NCI-H446 treated with DMSO at 0.1 percent for 48 hours (cell line): ENCODE data around the gene FHOD3.

Source experiments
- DNase-seq: peaks from one replicate; lab custom pipeline; 2025; lab: John Stamatoyannopoulos, UW

FHOD3 gene

DNA sequence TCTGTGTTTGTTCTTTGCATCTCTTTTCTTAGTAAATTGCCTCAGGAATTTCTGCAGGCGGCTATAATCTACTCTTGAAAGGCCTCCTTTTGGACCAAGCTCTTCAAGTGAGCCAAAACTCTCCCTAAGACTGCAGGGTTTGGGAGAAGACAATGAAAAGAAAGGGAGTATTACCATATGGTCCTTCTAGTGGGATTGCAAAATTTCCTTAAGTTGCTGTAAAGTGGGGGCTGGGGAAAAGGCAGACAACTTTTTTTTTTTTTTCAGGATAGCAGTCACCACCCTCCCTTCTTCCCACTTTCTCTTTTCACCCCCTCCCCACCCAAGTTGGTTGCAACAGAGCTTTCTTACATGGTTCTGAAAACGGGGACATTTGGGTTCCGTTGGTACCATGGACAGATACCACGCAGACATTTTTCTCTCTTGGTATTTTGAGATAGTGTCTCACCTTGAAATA lies 183.7 kb downstream of the FHOD3 start:
- DNase-seq = no peak

DNA sequence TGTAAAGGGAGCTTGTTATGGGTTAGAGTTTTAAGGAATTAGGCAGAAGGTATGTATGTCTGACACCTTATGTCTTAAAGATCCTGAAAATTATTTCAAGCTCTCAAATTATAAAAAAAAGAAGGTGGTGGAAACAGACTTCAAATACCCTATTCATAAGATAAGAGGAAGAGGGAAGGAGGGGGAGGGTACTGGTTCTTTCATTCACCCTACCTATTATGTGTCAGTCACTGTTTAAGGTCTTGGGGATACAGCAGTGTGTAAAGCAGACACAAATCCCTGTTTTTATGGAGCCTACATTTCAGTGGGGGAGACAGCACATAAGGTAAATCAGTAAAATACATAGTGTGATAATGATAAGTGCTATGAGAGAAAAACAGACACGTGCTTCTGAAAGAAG lies 184.4 kb downstream of the FHOD3 start:
- no peak for DNase-seq

DNA sequence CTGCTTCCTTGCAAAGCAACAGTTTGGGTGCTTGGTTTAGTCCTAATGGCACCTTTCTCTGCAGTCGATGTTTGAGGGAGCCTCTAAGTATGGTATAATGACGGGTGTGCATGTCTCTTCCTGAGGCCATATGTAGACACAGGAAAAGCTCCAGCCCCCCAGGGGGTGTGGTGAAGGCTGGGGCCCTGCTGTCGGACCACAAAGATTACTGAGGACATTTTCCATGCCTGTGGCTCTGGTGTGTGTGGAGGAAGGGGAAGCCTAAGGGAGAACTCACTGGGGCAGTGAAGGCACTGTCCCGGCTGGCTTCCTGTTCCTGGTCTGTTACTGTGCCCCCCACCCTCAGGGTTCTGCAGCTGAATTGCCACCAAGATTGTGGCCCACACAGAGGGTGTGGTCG lies 187.1 kb downstream of the FHOD3 start:
- no peak for DNase-seq

DNA sequence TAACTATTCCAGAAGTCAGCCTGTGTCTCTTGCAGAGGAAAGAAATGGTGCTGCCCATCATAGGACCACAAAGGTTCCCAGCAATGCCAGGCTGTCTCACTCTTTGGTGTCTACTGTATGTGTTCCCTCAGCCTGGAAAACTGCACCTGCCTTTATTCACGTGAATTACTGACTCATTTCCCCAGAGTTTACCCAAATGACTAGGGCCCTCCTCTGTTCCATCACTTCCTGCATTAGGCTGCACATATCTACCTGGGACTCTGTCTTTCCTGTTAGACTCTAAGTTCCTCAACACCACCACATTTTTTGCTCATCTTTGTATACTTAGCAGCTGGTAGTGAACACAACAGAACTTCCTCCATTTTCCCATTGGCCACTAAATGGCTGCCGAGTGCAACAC lies 188.3 kb downstream of the FHOD3 start:
- no peak for DNase-seq

DNA sequence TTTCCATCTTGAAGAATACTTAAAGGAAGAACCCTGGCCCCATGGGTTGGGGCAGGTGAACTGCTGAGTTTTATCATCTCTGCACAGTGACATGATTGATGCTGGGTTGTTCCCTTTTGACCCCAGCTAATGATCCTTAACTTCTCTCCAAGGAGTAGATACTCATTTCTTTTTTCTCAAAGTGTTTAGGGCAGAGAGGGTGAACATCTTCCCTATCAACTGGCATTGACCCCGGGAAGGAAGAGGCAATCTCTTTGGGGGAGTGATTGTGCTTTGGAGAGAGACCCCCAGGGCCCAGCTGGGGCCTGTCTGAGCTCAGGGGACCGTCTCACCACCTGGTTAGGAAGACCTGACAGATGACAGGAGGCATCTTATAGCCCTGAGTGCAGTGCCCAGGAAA lies 190.6 kb downstream of the FHOD3 start:
- DNase-seq = no peak

DNA sequence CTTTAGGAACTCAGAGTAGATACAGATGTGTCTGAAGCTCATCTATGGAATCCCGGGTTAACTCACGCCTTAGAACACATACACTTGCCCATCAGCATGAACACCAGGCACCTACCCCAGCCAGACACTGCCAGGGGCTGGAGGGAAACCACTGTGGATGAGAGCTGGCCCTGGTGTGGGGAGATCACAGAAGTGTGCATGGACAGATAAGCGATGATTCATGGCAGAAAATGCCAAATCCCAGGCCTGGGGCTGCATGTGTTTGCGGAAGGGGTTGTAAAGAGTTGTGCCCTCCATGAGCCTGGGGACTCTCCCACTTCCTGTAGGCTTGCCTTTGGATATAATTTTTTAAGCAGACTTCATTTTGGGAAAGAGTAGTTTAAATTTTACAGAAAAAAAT lies 193.4 kb downstream of the FHOD3 start:
- no peak for DNase-seq

DNA sequence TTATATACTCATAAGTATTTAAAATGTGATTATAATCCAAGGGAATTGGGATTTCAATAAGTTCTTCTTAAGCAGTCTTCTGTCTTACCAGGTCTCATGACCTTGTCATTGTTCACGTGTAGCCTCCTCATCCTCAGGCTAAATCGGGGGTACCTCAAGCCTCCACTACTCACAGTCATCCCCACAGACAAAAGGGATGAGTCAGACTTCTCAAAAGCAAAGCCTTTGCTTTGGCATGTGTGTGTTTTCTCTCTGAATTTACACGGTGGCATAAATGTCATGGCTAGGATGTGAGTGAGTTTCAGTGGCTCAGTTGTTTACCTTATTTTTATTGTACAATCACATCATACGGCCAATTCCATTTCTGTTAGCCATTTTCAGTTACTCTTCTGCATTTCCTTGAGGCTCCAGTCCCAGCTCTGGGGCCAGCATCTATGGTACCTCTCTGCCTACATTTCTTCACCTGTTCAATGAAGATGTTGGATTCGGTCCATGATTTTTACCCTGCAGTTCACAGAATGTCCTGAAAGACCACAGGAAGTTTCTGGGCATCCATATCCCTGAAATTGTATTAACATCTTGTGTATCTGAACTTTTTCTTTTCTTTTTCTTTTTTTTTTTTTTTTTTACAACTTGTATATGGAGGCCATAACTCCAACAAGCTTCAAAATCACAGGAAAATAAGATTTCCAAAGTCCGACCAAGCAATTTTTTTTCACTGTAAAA lies 195.3 kb downstream of the FHOD3 start:
- DNase-seq = no peak

DNA sequence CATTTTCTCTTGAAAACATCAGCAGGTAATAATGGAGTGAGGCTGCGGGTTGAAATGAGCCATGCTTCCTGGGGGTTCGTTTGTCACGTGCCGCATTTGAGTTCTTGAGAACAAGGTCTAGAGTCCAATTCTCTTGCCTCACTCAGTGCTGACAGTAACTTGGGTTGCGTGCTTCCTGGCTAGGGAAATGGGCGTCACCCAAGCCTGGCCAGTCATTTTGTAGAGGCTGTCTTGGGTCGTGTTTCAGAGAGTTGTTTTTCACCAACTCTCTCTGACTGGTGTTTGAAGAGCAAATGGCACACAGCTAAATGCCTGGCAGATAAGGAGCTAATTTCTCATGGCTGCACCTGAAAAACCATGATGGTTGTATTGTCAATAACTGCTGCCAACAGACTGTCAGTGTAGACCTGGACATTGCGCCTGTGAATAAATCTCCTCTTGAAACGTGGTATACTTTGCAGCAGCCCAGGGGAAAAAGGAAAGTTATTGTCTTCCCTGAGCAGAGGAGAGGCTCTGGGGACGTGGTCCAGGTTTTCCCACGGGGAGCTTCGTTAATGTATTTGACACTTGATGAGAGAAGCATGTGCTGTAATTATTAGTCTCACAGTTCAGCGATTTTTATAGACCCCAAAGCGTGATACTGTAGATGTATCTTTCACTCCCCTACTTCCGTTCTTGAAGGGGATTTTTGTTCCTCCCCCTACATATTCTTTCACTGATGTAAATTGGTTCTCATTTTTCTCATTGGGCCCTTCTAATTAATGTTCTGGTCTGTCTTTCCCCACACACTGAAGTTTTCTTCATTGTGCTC lies 196.0 kb downstream of the FHOD3 start:
- DNase-seq = no peak

DNA sequence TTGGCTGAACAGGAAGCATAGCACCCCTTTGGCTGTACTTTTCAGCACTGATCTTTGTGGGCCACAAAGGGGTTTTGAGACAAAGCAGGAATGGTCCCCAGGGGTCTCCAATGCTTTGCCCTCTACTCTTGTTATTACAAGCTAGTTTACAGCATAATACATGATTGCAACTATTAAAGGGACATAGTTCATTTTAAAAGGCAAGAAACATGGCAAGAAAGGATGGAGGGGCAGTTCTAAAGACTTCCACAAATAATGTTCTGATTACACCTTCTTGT lies 196.6 kb downstream of the FHOD3 start:
- no peak for DNase-seq

DNA sequence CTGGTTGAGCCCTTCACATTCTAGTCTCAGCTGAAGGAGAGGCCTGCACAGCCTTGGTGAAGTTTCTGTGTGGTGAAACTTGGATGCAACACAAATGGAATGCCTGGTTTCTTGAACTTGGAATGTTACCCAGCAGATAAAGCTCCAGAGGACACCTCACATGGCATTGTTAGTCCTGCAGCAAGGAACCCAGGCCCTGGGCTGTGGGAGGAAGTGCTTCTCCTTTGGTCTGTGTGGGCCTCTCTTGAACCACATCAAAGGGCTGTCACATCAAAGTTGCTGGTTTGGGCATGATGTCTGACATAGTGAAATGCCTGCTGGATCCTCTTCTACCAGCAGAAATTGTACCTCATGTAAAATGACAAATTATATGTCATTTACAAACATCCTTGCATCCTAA lies 198.5 kb downstream of the FHOD3 start:
- no peak for DNase-seq

DNA sequence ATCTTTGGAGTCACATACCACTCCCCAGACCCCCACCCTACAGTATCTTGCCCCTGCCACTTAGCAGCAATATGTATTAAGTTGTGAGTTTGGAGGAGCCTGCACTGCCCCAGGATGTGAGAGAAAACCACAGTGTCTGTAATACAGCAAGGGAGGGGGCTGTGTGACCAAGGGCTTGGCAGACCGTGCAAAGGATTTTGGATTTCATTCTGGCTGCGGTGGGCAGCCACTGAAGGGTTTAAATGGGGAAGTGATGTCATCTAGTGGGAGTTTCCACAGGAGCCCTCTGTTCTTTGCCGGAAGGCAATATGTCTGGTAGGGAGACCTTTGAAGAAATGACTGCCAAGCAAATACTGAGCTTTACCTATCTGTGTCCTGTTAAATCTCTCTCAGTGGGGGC lies 202.4 kb downstream of the FHOD3 start:
- DNase-seq = no peak

DNA sequence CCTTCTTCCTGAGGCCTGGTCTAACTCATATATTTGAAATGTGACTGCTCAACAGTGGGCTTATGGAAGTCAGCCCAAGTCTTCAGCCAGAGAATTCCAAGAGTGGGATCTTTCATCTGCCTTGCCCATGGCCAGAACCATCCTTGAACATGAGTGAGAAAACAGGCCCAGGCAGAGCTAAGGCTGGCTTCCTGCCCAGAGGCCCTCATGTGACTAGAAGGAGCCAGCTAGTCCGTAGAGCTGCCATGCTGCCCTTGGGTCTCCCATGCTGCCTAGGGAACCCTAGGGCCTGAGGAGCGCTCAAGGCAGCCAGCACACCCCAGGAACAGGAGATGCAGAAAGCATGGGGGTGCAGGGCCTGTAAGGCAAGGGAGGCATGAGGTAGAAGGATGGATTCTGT lies 203.6 kb downstream of the FHOD3 start:
- DNase-seq = peak; percentile 77

DNA sequence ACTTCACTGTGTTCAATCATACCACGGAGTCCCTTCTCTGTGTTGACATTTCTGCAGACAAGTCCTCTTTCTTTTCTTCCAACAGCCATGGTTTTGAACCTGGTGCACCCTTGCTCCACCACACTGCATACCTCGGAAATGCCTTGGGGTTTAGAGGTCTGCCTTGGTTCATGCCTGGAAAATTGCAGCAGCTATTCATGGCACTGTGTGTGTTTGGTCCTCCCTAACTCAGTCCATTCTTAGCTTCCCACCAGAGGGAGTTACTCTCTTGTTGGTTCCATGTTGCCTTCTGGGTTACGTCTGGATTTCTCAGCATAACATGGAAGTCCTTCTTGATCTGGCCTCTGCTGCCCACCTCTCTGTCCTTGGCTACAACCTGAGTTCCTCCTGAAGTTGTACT lies 206.0 kb downstream of the FHOD3 start:
- no peak for DNase-seq

DNA sequence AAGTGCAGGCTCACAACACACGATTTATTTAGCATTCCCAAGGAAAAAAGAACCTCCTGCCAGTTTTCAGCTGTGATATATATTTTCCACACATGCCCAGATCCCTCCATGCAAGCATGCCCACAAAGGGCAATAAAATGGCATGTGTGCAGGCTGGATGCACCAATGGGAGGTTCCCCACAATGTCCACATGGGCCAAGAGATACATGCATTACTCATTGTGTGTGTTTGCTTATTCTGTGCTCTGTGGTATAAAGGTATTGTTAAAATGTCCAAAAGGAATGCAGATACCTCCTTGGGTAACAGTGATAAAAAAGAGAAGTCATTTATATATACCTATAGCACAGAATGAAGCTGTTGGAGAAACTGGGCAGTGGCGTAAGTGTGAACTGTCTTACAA lies 207.4 kb downstream of the FHOD3 start:
- DNase-seq = no peak

DNA sequence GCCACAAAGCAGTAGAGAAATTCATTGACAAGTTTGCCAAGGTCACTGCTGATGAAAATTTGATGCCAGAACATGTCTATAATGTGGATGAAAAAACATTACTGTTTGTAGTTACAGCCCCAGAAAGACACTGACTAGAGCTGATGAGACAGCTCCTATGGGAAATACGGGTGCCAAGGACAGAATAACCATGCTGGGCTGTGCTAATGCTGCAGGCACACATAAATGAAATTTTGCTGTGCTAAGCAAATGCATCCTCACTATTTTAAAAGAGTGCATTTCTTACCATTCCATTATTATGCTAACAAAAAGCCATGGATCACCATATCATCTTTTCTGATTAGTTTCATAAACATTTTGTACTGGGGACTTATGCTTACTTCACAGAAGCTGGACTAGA lies 208.2 kb downstream of the FHOD3 start:
- no peak for DNase-seq

DNA sequence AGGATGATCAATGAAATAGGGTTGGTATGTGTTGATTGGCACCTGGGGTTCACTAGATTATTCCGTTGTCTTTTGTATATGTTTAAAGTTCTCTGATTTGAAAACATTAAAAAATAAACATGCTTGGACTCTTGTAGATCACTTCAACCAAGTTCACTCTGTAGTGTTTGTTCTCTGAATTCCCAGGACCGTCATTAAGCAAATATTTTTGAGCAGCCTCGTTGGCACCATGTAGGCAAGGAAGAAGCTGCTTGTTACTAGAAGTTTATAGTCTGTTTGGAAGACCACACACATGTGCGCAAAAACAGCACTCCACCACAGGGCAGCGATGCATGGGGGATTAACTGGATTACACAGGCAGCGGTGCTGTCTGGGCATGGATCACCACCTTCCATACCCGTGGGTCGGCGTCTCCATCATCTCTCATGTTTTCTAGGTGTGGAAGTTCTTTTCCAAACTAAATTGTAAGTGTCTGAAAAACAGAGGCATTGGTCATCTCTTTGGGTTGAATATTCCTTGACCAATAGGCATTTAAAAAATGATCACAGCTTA lies 212.2 kb downstream of the FHOD3 start:
- DNase-seq = no peak

DNA sequence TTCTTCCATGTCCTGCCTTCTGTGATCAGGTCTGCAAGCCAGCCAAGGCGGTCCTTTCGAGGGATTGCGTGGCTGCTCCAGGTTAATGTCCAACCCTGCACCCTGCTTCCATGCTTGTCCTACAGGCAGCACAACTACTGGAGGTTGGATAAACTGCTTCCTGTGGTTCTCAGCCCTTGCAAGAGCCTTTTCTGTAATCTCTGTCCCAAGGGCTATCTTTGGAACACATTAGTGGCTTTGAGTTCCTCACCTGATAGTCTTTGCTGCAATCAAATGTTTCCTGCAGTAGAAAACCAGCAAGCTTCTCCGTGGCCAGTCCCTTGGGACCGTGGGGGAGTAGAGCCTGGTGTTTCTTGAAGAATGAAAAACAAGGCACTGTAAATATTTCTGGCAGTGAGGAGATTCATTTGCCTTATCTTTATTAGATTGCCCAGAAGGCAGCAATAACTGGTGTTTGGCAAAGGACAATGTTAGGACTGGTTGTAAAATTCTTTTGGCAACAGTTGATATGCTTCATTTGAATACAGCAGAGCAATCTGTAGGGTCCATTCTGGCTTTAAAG lies 214.4 kb downstream of the FHOD3 start:
- DNase-seq = no peak

DNA sequence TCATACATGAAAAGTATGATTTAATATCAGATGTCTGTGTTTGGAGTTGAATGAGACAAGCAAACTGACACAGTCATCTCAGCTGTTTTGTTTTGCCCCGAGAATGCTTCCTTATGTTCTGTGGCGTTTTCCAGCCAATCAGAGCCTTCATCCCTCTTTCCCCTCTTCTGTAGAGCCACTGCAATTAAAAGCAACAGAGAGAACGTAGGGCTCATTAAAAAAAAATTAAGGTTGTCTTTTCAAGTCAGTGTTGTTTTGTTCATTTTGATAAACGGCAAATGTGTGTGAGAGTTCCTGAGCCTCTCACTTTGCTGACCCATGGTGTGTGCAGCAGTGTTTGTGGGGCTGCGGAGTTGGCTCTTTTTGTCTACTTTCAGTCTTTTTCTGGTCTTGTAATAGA lies 216.0 kb downstream of the FHOD3 start:
- no peak for DNase-seq

DNA sequence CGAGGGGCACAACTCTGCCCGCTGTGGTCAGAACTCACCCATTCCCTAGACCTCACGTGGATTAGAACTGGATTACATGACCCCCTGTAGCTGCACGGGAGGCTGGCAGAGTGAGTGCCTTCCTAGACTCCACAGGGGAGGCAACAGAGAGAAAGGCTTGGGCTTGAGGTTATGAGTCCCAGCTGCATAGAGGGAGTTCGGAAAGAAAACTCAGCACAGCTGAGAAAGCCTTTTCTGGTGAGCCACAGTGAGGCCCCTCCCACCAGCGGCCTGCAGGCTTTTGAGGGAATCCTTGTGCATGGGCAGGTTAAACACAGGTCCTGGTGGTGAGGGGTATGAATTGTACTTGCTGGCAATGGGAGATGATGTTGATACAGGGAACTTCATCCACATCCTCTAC lies 217.3 kb downstream of the FHOD3 start:
- no peak for DNase-seq

DNA sequence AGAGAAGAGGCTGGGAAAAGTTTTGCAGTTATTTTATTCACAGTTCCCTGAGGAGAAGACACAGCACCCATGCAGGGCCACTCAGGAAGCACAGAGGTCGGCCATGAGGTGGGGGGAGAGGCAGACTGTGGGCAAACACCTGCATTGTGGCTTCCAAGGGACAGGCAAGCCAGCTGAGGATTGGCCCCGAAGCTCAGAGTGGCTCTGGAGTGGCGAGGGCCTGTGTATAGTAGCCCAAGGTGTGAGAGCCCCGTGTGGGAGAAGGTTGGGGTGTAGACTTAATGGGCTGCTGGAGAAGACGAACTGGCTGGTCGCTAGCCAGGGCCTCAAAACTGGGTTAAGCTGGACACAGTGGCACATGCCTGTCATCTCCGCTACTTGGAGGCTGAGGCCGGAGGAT lies 218.7 kb downstream of the FHOD3 start:
- DNase-seq = no peak

DNA sequence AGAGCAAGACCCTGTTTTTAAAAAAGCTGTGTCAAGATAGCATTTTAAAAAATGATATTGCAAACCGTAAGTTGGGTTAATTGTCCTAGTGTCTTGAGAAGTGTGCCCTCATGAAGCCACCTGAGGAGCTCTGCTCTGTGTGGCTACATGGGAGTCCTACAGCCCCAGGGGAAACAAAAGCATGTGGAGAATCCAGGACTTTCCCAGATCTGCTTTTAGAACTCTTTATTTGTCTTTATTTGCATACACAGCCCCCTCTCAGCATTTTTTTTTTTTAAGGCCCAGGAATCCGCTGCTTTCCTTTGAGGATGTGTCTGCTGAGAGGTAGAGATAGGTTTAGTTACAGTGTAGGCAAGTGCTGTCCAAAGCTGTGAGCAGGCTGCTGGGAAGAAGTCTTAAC lies 219.2 kb downstream of the FHOD3 start:
- DNase-seq = no peak

DNA sequence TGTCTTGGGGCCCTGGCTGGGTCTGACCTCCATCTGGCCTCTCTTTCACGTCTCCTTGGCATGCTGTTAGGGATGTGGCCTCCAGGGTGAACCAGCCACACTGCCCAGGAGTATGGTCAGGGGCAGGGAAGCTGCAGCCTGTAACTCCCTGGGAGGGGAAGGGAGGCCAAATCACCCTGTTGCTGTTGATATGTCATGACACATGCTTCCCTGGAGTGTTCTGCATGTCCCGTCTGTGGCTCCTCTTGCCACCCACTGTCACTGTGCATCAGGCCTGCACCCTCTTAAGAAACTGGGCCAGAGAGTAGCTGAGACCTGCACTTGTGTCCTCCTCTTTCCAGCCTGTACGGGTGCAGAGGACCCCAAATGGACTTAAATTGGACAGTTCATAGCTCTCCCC lies 221.3 kb downstream of the FHOD3 start:
- DNase-seq = no peak

DNA sequence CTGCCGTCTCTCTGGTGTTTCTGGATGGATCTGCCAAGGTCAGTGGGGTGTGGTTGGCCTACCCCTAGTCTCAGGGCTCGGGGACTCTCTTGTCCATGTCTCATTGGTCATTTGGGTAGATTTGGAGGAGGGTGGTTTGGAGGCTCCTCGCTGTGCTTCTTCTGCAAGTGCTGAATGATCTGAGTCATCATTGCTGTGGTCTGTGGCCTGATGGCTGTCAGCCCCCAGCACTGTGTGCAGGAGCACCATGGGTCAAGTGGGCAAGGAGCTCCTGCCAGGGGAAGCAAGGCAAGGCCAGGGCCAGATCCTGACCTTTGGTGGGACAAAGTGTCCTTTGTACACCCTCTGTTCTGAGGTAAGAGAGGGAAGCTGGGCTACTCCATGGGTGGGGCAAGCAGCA lies 221.8 kb downstream of the FHOD3 start:
- no peak for DNase-seq
